Cardiac muscle cell (in vitro differentiated cells and primary cell): ENCODE measurements around the gene COL15A1. TPM values are rescaled to one million over a fixed set of nuclear protein-coding genes. Genes with fewer than 3 reads are reported as not detected.

Source experiments
- DNase-seq, 2 donors: peaks; one replicate each; pipeline versions ENCODE4 v3.0.0 to v3.0.0-alpha.2; 2010 to 2017; ENCODE audit warnings: low read depth in 1 of 2, low spot score in 1 of 2
- H3K27ac ChIP-seq: fragments of 200-600 bp; sonication (generic); 2 replicates; pipeline ENCODE4 v1.5.1; 2016
- H3K27me3 ChIP-seq: fragments of 200-600 bp; sonication (generic); 2 replicates; pipeline ENCODE4 v1.6.0; 2016; ENCODE audit warnings: control low read depth
- H3K36me3 ChIP-seq: fragments of 200-600 bp; sonication (generic); 2 replicates; pipeline ENCODE4 v1.5.1; 2016; ENCODE audit warnings: control low read depth
- H3K4me1 ChIP-seq: fragments of 200-600 bp; sonication (generic); 2 replicates; pipeline ENCODE4 v1.8.1; 2017; ENCODE audit warnings: low read depth, mild to moderate bottlenecking, mixed run types
- H3K4me3 ChIP-seq: fragments of 200-600 bp; sonication (generic); 2 replicates; pipeline ENCODE4 v1.5.1; 2016; ENCODE audit warnings: mild to moderate bottlenecking
- H3K9me3 ChIP-seq: fragments of 200-600 bp; sonication (generic); 2 replicates; pipeline ENCODE4 v1.5.1; 2017; ENCODE audit warnings: low read depth, mild to moderate bottlenecking, control low read depth
- polyA plus RNA-seq: library from polyadenylated mRNA; unstranded; fragments of >200 nt; fragmentation: Nextera tagmentation; extraction: Ambion mirVana; gene quantifications from 2 replicates; pipeline ENCODE4 v1.2.1, GENCODE V29; 2016
- total RNA-seq: library from RNA; depleted of rRNA; stranded (reverse); fragments of >200 nt; gene quantifications from 2 replicates; pipeline ENCODE4 v1.2.3, GENCODE V29; 2016
- TF ChIP-seq, protein P1 (sequence below): IDR thresholded peaks from 2 replicates; pipeline ENCODE4 v1.5.1; 2012; ENCODE audit warnings: low read depth, mild to moderate bottlenecking, low read length

The COL15A1 gene
- total and polyA plus RNA-seq, 2 experiments from 2014 or later, result 0.74 to 1.3 TPM

DNA sequence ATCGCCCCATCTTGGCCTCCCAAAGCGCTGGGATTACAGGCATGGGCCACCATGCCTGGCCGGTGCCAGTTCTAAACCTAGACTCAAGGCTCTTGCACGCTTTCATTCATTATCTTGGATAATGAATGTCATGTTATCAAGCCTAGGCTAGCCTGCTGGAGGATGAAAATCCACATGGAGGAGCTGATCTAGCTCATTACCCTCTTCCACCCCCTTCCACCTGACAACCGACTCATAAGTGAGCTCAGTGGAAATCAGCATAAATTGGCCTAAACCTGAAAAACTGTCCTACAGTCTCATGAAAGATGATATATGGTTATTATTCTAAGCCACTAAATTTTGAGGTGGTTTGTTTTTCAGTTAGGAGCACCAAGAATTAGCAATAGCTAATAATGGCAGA lies 157.6 kb downstream of the COL15A1 start:
- TF ChIP-seq, protein P1, sequence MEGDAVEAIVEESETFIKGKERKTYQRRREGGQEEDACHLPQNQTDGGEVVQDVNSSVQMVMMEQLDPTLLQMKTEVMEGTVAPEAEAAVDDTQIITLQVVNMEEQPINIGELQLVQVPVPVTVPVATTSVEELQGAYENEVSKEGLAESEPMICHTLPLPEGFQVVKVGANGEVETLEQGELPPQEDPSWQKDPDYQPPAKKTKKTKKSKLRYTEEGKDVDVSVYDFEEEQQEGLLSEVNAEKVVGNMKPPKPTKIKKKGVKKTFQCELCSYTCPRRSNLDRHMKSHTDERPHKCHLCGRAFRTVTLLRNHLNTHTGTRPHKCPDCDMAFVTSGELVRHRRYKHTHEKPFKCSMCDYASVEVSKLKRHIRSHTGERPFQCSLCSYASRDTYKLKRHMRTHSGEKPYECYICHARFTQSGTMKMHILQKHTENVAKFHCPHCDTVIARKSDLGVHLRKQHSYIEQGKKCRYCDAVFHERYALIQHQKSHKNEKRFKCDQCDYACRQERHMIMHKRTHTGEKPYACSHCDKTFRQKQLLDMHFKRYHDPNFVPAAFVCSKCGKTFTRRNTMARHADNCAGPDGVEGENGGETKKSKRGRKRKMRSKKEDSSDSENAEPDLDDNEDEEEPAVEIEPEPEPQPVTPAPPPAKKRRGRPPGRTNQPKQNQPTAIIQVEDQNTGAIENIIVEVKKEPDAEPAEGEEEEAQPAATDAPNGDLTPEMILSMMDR, result no peak
- Histone ChIP-seq H3K27ac (no peak overlapping the region), H3K4me3 (no peak overlapping the region), H3K9me3 (no peaks in the 10 kb centered on the region), H3K27me3 (no peaks in the 10 kb centered on the region), H3K36me3 (no peaks in the 10 kb centered on the region), H3K4me1 (peaks cover 7% of the 10 kb centered on the region)
- no peak for DNase-seq

DNA sequence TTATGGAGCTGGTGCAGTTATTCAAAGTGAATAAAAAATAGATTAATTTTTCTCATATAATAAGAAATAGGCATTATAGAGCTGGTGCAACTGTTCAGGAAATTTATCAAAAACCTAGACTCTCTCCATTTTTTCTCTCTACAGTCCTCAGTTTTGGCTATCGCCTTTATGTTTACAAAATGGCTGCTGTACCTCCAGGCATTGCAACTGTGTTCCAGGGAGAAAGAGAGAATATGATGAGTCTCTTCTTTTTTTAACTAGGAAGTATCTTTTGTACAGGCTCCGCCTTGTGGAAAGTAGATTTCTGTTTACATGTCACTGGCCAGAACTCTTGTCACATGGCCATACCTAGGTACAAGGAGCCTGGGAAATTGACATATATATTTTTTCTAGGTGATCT lies 158.1 kb downstream of the COL15A1 start:
- DNase-seq, result no peak
- H3K27ac ChIP-seq, result no peak overlapping the region
- peaks cover 7% of the 10 kb centered on the region for H3K4me1 ChIP-seq
- H3K9me3 ChIP-seq, result no peaks in the 10 kb centered on the region
- H3K4me3 ChIP-seq, result no peak overlapping the region
- no peaks in the 10 kb centered on the region for H3K36me3 ChIP-seq
- TF ChIP-seq, protein P1, result no peak
- no peaks in the 10 kb centered on the region for H3K27me3 ChIP-seq

DNA sequence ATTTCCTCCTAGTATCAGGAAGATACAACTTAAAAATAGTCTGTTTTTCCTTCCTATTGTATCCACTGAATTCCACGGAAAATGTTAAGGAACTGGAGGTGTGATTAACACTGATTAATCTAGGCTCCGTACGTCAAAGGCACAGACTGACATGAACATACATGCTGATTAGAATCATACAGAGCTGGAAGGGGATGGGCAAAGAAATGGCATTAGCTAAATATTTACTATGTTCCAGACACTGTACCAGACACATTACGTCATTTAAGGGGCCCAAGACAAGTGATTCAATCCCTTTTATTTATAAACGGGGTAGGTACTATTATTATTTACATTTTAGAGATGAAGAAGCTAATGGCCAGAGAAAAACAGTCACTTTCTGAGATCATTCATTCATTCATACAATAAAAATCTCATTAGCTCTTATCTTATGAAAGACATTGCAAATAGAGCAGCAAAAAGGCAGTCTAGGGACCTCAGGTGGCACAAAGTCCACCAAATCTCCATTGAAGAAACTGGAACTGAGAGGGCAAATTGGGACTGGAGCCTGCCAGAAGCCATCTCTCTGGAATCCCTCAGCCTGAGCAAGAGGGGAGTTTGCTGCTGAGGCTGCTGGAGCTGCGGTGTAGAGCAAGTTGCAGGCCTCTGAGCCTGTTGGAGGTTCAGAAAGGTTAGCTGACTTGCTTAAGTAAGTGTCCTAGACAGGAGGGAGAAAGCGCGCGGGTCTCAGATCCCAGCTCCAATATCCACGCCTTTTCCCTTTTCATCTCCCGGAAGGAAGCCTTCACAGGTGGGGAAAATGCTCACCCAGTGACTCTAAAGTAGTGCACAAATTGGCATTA lies 159.6 kb downstream of the COL15A1 start:
- Histone ChIP-seq H3K36me3 (no peaks in the 10 kb centered on the region), H3K4me3 (no peak overlapping the region), H3K9me3 (no peaks in the 10 kb centered on the region), H3K4me1 (peaks cover 7% of the 10 kb centered on the region), H3K27me3 (no peaks in the 10 kb centered on the region), H3K27ac (no peak overlapping the region)
- peak in 1 of 2 donors; percentile 23 for DNase-seq
- TF ChIP-seq, protein P1, result no peak

DNA sequence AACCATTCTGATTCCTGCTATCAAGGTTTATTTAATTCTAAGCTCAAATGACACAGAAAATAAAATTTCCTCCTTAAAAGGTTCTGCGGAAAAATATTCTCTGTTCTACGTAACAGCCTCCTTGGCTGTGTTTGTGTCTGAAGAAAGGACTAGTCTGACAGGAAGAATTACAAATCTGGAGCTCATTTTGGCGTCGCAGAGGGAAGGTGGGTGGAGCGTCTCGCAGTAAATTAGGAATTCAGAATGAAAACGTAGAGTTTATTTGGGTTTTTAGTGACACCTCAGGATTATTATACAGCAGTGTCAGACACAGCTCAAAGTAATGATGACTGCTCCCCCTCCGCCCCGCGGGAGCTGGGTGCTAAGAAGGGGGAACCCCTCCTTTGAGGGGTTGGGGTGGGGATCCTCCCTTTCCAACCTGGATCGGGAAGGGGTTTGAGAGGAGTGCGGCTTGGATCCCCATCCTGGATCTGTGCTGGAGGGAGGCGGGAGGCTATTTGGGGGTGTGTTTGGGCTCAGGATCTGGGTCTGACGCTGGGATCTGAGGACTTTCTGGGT lies 160.3 kb downstream of the COL15A1 start:
- TF ChIP-seq, protein P1, result no peak
- Histone ChIP-seq H3K9me3 (no peaks in the 10 kb centered on the region), H3K4me3 (peak overlapping the region; percentile 26), H3K36me3 (no peaks in the 10 kb centered on the region), H3K4me1 (peaks cover 7% of the 10 kb centered on the region), H3K27me3 (no peaks in the 10 kb centered on the region), H3K27ac (no peak overlapping the region)
- peak in 1 of 2 donors; percentile 48 for DNase-seq

DNA sequence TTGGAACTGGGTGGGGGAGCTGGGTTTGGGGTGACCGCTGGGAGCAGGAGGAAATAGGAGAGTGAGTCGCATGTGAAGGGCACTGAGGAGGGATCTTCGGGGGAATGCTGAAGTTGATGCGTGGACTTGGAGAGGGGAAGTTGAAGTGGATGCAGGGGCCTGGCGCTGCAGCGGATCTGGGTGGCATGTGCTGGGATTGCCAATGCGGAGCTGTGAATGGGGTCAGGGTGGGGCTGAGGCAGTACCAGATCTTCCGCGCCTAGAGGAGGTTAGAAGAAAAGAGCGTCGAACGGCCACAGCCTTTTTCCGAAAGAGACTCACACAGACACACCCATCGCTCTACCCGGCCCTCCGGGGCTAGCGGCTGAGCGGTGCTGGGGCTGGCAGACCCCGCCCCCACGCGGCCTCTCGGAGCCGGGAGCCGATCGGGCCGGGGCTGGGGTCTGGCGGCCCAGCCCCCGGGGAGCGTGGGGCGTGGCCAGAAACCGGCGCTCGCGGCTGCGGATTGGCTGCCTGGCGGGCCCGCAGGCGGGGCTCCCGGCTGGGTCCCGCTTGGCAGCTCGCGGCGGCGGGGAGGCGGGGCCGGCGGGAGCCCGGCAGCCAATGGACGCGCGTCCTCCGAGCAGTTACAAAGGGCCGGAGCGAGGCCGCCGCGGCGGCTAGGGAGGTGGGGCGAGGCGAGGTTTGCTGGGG lies 160.9 kb downstream of the COL15A1 start, which contains the start of gene TGFBR1:
Gene TGFBR1, plus strand, starts transcription at position 655 of the 693 bp plus-strand sequence. CDS start 93 bp downstream, outside the sequence.
- peak; percentile 96 to 97 for DNase-seq
- peak within 1 kb of the TSS; percentile 84 for H3K4me3 ChIP-seq
- H3K27ac ChIP-seq, result peak within 1 kb of the TSS; percentile 88
- no peaks in the 10 kb centered on the region for H3K27me3 ChIP-seq
- TF ChIP-seq, protein P1, result no peak
- H3K36me3 ChIP-seq, result no peaks in the 10 kb centered on the region
- peaks cover 7% of the 10 kb centered on the region for H3K4me1 ChIP-seq
- no peaks in the 10 kb centered on the region for H3K9me3 ChIP-seq
